PFSK-1 (cell line): Measurements from ENCODE around the gene ENG.

Source experiments
- FOXP2 ChIP-seq: optimal IDR thresholded peaks from 2 replicates; pipeline ENCODE3; 2011; ENCODE audit warnings: borderline replicate concordance, control low read depth, inconsistent platforms; ENCODE audit not compliant: insufficient read depth; ENCODE audit errors: extremely low read length, extremely low read depth
- POLR2AphosphoS5 ChIP-seq: IDR thresholded peaks from 2 replicates; pipeline ENCODE4 v1.6.1; 2012; ENCODE audit warnings: low read depth, mild to moderate bottlenecking, control low read depth, low read length, moderate library complexity
- SIN3A ChIP-seq: IDR thresholded peaks from 2 replicates; pipeline ENCODE4 v1.6.1; 2012; ENCODE audit warnings: mild to moderate bottlenecking, low read length, moderate library complexity, borderline replicate concordance; ENCODE audit not compliant: insufficient read depth
- TAF1 ChIP-seq: IDR thresholded peaks from 2 replicates; pipeline ENCODE4 v1.6.1; 2012; ENCODE audit warnings: low read length, control low read depth, borderline replicate concordance; ENCODE audit not compliant: insufficient read depth
- TF ChIP-seq, protein P1 (sequence below), 2 experiments: IDR thresholded peaks; 2 replicates each; pipeline versions ENCODE4 v1.6.1 to v1.8.0; 2011 to 2012; ENCODE audit warnings: low read depth in 2 of 2, low read length in 2 of 2, control low read depth in 1 of 2, inconsistent platforms in 1 of 2, mild to moderate bottlenecking in 1 of 2, moderate library complexity in 1 of 2; ENCODE audit not compliant: insufficient read depth in 1 of 2

ENG gene

GRCh38 chr9:127796225-127796813 lies 58.1 kb downstream of the ENG start:
- TF ChIP-seq SIN3A (no peak), FOXP2 (no peak)

GRCh38 chr9:127794001-127794791 lies 60.3 kb downstream of the ENG start:
- no peak for TF ChIP-seq SIN3A
- TF ChIP-seq, protein P1, sequence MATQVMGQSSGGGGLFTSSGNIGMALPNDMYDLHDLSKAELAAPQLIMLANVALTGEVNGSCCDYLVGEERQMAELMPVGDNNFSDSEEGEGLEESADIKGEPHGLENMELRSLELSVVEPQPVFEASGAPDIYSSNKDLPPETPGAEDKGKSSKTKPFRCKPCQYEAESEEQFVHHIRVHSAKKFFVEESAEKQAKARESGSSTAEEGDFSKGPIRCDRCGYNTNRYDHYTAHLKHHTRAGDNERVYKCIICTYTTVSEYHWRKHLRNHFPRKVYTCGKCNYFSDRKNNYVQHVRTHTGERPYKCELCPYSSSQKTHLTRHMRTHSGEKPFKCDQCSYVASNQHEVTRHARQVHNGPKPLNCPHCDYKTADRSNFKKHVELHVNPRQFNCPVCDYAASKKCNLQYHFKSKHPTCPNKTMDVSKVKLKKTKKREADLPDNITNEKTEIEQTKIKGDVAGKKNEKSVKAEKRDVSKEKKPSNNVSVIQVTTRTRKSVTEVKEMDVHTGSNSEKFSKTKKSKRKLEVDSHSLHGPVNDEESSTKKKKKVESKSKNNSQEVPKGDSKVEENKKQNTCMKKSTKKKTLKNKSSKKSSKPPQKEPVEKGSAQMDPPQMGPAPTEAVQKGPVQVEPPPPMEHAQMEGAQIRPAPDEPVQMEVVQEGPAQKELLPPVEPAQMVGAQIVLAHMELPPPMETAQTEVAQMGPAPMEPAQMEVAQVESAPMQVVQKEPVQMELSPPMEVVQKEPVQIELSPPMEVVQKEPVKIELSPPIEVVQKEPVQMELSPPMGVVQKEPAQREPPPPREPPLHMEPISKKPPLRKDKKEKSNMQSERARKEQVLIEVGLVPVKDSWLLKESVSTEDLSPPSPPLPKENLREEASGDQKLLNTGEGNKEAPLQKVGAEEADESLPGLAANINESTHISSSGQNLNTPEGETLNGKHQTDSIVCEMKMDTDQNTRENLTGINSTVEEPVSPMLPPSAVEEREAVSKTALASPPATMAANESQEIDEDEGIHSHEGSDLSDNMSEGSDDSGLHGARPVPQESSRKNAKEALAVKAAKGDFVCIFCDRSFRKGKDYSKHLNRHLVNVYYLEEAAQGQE (IDR thresholded peaks at IDR 0.05; ENCODE audit: insufficient read depth in 1 of 2, low read depth in 2 of 2, low read length in 2 of 2): no peak
- no peak for TF ChIP-seq FOXP2
- TF ChIP-seq TAF1: no peak
- TF ChIP-seq POLR2AphosphoS5: no peak

- TF ChIP-seq POLR2AphosphoS5 (peak; percentile 59; the same call in 1 of the 2 replicates), FOXP2 (no peak)
Observed at GRCh38 chr9:127793093-127793708, 61.3 kb downstream of the ENG start.

GRCh38 chr9:127792417-127793031 lies 61.9 kb downstream of the ENG start:
- TF ChIP-seq, protein P1 (IDR thresholded peaks at IDR 0.05; ENCODE audit: insufficient read depth in 1 of 2, low read depth in 2 of 2, low read length in 2 of 2): no peak
- TF ChIP-seq TAF1 (no peak), SIN3A (no peak), POLR2AphosphoS5 (no peak), FOXP2 (no peak)

DNA sequence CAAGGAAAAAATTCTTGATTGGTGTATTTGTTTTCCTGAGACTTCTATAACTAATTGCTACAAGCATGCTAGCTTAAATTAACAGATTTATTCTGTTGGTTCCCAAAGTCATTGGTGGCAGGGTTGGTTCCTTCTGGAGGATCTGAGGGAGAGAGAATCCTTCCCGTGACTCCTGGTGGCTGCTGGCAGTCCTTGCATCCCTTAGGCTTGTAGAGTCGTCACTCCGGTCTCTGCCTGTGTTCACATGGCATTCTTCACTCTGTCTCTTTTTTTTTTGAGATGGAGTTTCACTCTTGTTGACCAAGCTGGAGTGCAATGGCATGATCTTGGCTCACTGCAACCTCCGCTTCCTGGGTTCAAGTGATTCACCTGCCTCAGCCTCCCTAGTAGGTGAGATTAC lies 63.4 kb downstream of the ENG start:
- TF ChIP-seq POLR2AphosphoS5 (no peak), FOXP2 (no peak), TAF1 (no peak), SIN3A (no peak)
- TF ChIP-seq, protein P1 (IDR thresholded peaks at IDR 0.05; ENCODE audit: insufficient read depth in 1 of 2, low read depth in 2 of 2, low read length in 2 of 2): no peak
